ENCODE results near the gene PHRF1.

DNA sequence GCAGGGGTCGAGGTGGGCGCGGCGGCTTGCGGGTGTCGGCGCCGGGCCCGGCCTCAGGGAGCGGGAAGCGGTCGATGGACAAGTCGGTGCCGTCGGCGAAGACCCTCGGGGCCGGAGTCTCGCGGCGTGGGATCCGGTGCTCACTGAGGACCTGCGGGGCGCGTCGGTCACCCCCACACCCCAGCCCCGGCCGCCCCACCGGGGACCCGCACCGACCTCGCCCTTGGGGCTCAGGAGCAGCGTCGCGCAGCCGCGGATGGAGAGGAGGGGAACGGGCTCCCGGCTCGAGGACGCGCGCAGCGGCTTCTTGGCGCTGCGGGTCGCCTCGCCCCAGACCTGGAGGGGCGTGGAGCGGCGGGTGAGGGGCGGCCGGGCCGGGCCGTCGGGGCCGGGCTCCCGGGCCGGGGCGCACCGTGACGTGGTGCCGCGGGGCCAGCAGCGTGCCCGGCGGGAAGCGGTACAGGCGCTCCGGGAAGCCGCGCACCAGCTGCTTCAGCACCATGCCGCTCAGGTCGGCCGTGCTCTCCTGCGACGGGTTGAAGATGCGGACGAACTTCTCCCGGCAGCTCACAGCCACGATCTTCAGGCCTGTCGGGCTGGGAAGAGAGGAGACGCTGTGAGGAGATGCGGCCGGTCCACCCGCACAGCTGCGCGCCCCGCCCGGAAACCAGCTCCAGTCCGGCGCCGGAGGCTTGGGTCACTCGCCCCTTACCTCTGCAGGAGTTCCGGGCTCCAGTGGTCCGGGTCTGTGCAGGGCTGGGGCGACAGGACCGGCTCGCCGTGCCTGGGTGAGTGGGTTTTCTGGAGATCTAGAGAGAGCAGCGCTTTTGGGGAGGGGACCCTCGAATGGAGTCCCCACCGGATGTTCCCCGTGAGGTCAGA, 20.2 kb upstream of the PHRF1 start:
- TF ChIP-seq, protein P1, sequence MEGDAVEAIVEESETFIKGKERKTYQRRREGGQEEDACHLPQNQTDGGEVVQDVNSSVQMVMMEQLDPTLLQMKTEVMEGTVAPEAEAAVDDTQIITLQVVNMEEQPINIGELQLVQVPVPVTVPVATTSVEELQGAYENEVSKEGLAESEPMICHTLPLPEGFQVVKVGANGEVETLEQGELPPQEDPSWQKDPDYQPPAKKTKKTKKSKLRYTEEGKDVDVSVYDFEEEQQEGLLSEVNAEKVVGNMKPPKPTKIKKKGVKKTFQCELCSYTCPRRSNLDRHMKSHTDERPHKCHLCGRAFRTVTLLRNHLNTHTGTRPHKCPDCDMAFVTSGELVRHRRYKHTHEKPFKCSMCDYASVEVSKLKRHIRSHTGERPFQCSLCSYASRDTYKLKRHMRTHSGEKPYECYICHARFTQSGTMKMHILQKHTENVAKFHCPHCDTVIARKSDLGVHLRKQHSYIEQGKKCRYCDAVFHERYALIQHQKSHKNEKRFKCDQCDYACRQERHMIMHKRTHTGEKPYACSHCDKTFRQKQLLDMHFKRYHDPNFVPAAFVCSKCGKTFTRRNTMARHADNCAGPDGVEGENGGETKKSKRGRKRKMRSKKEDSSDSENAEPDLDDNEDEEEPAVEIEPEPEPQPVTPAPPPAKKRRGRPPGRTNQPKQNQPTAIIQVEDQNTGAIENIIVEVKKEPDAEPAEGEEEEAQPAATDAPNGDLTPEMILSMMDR (IDR thresholded peaks at IDR 0.05), result no peak
- TF ChIP-seq POLR2A (IDR thresholded peaks at IDR 0.05), result no peak

Measured in adrenal gland (tissue), 5 donors.